PC-3 (cell line): Measurements from ENCODE around the gene HAND2. TPM values are rescaled to one million over a fixed set of nuclear protein-coding genes. Genes with fewer than 3 reads are reported as not detected.

Experiments used
- ATAC-seq: fragments of 200-7000 bp; cut with Tn5 transposase; 2 replicates; pipeline ENCODE4 v1.9.1; 2020; ENCODE audit warnings: mild to moderate bottlenecking, moderate library complexity
- BruUV-seq: library from RNA; stranded (reverse); fragments of 400-500 nt; replicated peaks from 2 replicates; lab custom pipeline; 2021; lab: Mats Ljungman, UMichigan
- CTCF ChIA-PET: fragments of 300-600 bp; sonication (Branson Sonifier 250); formaldehyde crosslinking; loops from one replicate; lab custom pipeline; 2022; ENCODE audit warnings: antibody characterized with exemption; lab: Charles Lee
- POLR2A ChIA-PET: fragments of 300-600 bp; sonication (Branson Sonifier 250); formaldehyde crosslinking; loops from one replicate; lab custom pipeline; 2022; ENCODE audit warnings: antibody characterized with exemption; ENCODE audit not compliant: unreplicated experiment; lab: Charles Lee
- DNase-seq: peaks from one replicate; pipeline ENCODE4 v3.0.0-alpha.2; 2015
- H2AFZ ChIP-seq: fragments of 300-600 bp; sonication (generic); 2 replicates; pipeline ENCODE4 v1.6.0; 2016; ENCODE audit warnings: antibody characterized with exemption, low read length
- H3F3A ChIP-seq: fragments of 300-600 bp; sonication (generic); one replicate; pipeline ENCODE4 v1.6.0; 2017; ENCODE audit warnings: antibody characterized with exemption, low read length, control low read depth, mild to moderate bottlenecking; ENCODE audit not compliant: unreplicated experiment
- H3K27ac ChIP-seq: fragments of 300-600 bp; sonication (generic); 2 replicates; pipeline ENCODE4 v1.5.1; 2016; ENCODE audit warnings: mild to moderate bottlenecking, low read length
- H3K27me3 ChIP-seq: fragments of 300-600 bp; sonication (generic); 2 replicates; pipeline ENCODE4 v1.6.1; 2016; ENCODE audit warnings: low read length, mixed read lengths
- H3K36me3 ChIP-seq: fragments of 300-600 bp; sonication (generic); 2 replicates; pipeline ENCODE4 v1.6.1; 2016; ENCODE audit warnings: low read depth, mixed run types, low read length, mixed read lengths
- H3K4me1 ChIP-seq: fragments of 300-600 bp; sonication (generic); 2 replicates; pipeline ENCODE4 v1.5.1; 2016; ENCODE audit warnings: low read length; ENCODE audit not compliant: insufficient read depth
- H3K4me2 ChIP-seq: fragments of 300-600 bp; sonication (generic); 2 replicates; pipeline ENCODE4 v1.6.0; 2016; ENCODE audit warnings: low read length
- H3K4me3 ChIP-seq: fragments of 300-600 bp; sonication (generic); 2 replicates; pipeline ENCODE4 v1.5.1; 2016; ENCODE audit warnings: mild to moderate bottlenecking, low read length, mixed read lengths
- H3K79me2 ChIP-seq: fragments of 300-600 bp; sonication (generic); 2 replicates; pipeline ENCODE4 v1.6.1; 2017; ENCODE audit warnings: low read length, mixed read lengths
- H3K9ac ChIP-seq: fragments of 300-600 bp; sonication (generic); 2 replicates; pipeline ENCODE4 v1.6.0; 2016; ENCODE audit warnings: mild to moderate bottlenecking, low read length
- H3K9me2 ChIP-seq: fragments of 300-600 bp; sonication (generic); replicated peaks from 2 replicates; pipeline ENCODE4 v1.6.1; 2016; ENCODE audit warnings: mixed run types, low read length, mixed read lengths
- H3K9me3 ChIP-seq: fragments of 300-600 bp; sonication (generic); 2 replicates; pipeline ENCODE4 v1.6.1; 2016; ENCODE audit warnings: low read length, mixed read lengths
- H4K20me1 ChIP-seq: fragments of 300-600 bp; sonication (generic); 2 replicates; pipeline ENCODE4 v1.6.1; 2016; ENCODE audit warnings: low read length, mixed read lengths
- CTCF ChIP-seq: fragments of 300-600 bp; sonication (generic); conservative IDR thresholded peaks from 2 replicates; pipeline ENCODE4 v1.5.1; 2017; ENCODE audit warnings: antibody characterized with exemption, low read depth, mild to moderate bottlenecking, low read length
- EZH2 ChIP-seq: fragments of 300-600 bp; sonication (generic); IDR thresholded peaks from one replicate; pipeline ENCODE4 v1.6.1; 2017; ENCODE audit warnings: antibody characterized with exemption, mild to moderate bottlenecking, low read length; ENCODE audit not compliant: unreplicated experiment
- EZH2phosphoT487 ChIP-seq: fragments of 300-600 bp; sonication (generic); IDR thresholded peaks from 2 replicates; pipeline ENCODE4 v1.6.1; 2018; ENCODE audit warnings: mild to moderate bottlenecking, antibody characterized with exemption, low read length, borderline replicate concordance
- intact Hi-C: fragments of 100-400 bp; cut with micrococcal nuclease; formaldehyde crosslinking; loops from 2 replicates; pipeline ENCODE4 v1.9.0; 2023
- total RNA-seq: library from RNA; depleted of rRNA; stranded (reverse); fragments of >200 nt; gene quantifications from 2 replicates; pipeline ENCODE4 v1.2.3, GENCODE V29; 2014

Gene HAND2
- total RNA-seq, 1 experiment from 2014 or later, result not detected

GRCh38 chr4:173502282-173502681 is 27.7 kb downstream of the HAND2 start:
- TF ChIP-seq EZH2 (no peak), CTCF (no peak), EZH2phosphoT487 (no peak)
- H3K4me2 ChIP-seq, result no peak overlapping the region
- H3K9ac ChIP-seq, result no peak overlapping the region
- no peak overlapping the region for H3K4me3 ChIP-seq
- no peaks in the 10 kb centered on the region for H3K36me3 ChIP-seq
- no peaks in the 10 kb centered on the region for H3K9me3 ChIP-seq
- intact Hi-C loops, result no loop called here
- CTCF ChIA-PET, result no interaction called here
- H3K9me2 ChIP-seq, result no peaks in the 10 kb centered on the region
- H3K4me1 ChIP-seq, result no peaks in the 10 kb centered on the region
- no TSS peak for BruUV-seq
- ATAC-seq (no peak), DNase-seq (no peak)
- POLR2A ChIA-PET, result no interaction called here
- H3F3A ChIP-seq, result no peaks in the 10 kb centered on the region
- no peak overlapping the region for H2AFZ ChIP-seq
- H3K27ac ChIP-seq, result no peak overlapping the region
- no peaks in the 10 kb centered on the region for H4K20me1 ChIP-seq
- H3K27me3 ChIP-seq, result no peaks in the 10 kb centered on the region
- no peaks in the 10 kb centered on the region for H3K79me2 ChIP-seq

DNA sequence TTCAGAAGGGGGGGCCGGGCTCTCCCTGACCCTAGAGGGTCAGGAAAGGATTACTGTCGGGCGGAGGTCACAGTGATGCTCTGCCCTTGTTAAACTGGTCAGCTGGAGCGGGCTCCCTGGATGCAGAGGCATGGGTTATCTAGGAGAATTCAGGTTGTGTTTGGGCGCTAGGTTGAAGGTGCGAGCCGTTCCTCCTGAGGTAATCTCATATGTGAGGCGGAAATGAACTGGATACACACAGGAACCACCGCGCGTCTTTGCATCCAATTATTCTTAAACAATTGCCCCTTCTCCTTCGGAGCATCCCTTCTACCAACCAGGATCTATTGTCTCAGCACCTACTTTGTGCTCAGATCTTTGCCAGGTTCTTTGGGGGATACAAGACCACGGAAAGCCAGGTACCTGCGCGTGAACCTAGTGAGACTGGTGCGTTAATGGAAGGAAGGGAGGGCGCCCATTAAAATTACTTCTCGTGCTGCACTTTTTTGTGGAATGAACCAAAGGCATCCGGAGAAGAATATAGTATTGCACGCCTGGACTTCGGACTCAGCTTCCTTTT is 28.4 kb downstream of the HAND2 start:
- no peaks in the 10 kb centered on the region for H3K27me3 ChIP-seq
- H4K20me1 ChIP-seq, result no peaks in the 10 kb centered on the region
- no peak overlapping the region for H2AFZ ChIP-seq
- H3K4me3 ChIP-seq, result no peak overlapping the region
- H3K4me2 ChIP-seq, result no peak overlapping the region
- no peaks in the 10 kb centered on the region for H3K4me1 ChIP-seq
- ATAC-seq (no peak), DNase-seq (no peak)
- intact Hi-C loops, result no loop called here
- CTCF ChIA-PET, result no interaction called here
- no peaks in the 10 kb centered on the region for H3K9me2 ChIP-seq
- no peak for TF ChIP-seq EZH2phosphoT487
- no peak for TF ChIP-seq EZH2
- TF ChIP-seq CTCF, result no peak
- H3K9me3 ChIP-seq, result no peaks in the 10 kb centered on the region
- H3K27ac ChIP-seq, result no peak overlapping the region
- H3K36me3 ChIP-seq, result no peaks in the 10 kb centered on the region
- BruUV-seq, result no TSS peak
- H3K79me2 ChIP-seq, result no peaks in the 10 kb centered on the region
- no peak overlapping the region for H3K9ac ChIP-seq
- POLR2A ChIA-PET, result no interaction called here
- no peaks in the 10 kb centered on the region for H3F3A ChIP-seq

DNA sequence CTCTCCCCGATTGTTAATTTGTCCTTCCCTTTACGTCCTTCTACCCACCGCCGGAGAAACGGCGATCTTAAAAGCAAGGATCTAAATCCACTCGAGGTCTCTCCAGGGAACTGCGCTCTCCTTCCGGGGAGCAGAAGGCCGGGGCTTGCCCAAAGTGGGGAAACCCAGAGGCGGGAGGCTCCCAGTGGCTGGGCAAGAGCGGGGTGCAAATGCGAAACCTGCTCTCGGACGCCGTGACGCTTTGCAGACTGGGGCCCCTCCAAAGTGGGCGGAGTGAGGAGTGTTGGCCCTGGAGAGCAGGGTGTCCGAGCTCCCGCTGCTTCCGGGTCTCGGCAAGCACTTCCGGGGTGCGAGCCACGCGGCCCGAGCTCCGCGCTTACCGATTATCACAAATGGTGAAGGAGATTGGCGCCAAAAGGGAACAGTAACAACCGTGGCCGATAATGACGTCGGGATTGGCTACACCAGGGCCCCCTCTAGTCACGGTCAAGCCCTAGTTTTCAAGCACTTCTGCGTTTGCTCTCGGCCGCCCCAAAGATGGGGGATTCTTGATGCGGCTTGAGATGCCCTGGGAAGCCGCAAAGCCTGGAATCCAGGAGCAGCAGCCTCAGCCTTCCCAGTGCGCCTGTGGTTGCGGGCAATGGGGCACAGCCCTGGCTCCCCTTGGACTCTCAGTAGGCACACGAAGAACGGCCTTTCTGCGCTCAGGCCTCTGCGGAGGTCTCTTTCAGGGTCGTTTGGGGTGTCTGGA is 29.0 kb downstream of the HAND2 start:
- Histone ChIP-seq H3K4me2 (no peak overlapping the region), H3K9me3 (no peaks in the 10 kb centered on the region), H3K4me1 (no peaks in the 10 kb centered on the region), H3K36me3 (no peaks in the 10 kb centered on the region), H2AFZ (no peak overlapping the region), H3K79me2 (no peaks in the 10 kb centered on the region), H3K27ac (no peak overlapping the region), H3K9ac (no peak overlapping the region), H3K4me3 (no peak overlapping the region), H3K27me3 (peaks cover 3% of the 10 kb centered on the region; the same call in 1 of the 2 replicates), H3K9me2 (no peaks in the 10 kb centered on the region), H4K20me1 (no peaks in the 10 kb centered on the region), H3F3A (no peaks in the 10 kb centered on the region)
- BruUV-seq, result no TSS peak
- DNase-seq (no peak), ATAC-seq (no peak)
- ChIA-PET POLR2A (no interaction called here), CTCF (no interaction called here)
- intact Hi-C loops, result no loop called here
- TF ChIP-seq EZH2 (no peak), CTCF (no peak), EZH2phosphoT487 (no peak)
